Stromal cell of bone marrow (primary cell): ENCODE results near the gene ZCCHC14.
"Not testable (repeated sequence)": the region's sequence is repeated elsewhere in the genome, so short reads cannot be mapped to it uniquely, and the experiment has no call there.

Experiments used
- DNase-seq: peaks from one replicate; pipeline ENCODE4 v3.0.0-alpha.2; 2012; ENCODE audit warnings: low read depth

The ZCCHC14 gene

DNA sequence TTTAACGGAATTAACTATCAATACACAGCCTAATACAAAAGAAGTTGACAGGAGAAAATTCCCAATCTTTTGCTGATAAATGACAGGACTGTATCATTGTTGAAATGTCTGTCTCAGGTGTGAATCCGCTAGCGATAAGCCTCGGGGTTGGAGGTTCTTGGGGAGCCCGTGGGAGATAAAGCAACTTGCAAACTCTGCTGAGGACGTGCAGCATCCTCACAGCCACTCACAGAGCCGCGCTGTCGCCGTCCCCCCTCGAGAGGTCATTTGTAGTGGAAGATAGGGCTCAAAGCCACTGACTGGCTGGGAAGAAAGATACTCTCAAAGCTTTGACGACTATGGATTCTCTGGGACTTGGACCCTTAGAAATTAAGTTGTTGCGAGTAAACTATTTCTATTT is 83.7 kb downstream of the ZCCHC14 start:
- no peak for DNase-seq

DNA sequence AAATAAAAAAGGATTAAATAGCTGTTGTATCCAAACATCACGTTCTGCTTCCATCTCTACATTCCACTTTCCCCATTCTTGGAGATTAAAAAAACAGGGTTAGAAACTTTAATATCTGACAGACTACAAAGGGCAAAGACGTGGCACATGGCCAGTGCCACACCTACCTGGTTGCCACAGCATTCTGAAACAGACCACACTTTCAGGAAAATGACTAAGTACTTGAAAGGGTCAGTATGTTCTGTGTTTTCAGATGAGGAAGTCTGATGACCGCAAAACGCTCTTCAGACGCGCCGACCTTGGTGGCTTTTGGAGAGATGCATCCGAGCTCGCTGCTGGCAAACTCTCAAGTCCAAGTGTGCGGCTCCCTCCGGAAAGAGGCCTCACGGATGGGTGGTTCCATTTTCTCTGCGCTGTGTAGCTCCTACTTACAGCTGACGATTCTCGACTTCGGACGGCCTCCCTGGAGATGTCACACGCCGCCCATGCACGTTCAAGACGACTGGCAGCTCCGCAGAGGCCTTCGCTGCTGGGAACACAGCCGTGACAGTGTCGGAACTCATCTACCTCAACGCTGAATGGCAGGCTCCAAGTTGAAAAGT is 85.2 kb downstream of the ZCCHC14 start:
- DNase-seq = peak; percentile 25

GRCh38 chr16:87406495-87407088 is 86.2 kb downstream of the ZCCHC14 start:
- no peak for DNase-seq

DNA sequence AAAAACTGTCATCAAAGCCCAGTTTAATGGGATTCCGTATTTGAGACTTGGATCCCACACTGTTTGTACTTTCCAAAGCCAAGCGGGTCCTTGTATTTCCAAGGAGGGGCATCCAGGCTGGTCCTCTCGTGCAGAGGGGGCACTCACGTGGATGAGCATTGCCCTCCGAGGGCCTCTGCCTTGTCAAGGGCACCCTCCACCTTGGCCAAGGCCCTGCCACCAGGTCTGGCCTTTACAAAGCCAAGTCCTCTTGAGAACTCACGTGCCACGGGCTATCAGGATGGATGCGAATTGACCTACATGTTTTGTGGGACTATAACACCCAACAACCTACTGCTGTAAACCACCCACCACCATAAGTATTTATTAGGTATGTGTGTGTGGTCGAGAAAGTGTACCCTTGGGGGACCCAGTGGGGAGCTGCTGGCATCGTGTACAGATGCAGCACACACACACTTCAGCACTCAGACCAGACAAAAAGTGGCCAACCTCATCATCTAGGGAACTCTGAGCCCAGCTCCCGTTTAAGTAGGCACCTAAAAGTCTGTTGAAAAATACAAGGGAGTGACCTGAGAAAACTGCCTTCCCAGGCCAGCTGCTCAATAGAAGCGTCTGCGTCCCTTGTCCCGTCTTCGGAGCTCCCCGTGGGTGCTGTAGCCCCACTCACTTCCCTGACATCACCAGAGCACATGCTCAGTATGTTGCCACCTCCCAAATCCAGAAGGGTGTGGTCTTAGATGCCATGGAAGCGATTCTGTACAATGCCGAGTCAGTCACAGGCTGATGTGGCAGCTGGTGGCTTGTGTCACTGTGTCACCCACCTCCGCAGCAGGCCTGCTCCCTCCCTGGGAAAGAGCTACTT is 87.8 kb downstream of the ZCCHC14 start:
- DNase-seq = no peak

DNA sequence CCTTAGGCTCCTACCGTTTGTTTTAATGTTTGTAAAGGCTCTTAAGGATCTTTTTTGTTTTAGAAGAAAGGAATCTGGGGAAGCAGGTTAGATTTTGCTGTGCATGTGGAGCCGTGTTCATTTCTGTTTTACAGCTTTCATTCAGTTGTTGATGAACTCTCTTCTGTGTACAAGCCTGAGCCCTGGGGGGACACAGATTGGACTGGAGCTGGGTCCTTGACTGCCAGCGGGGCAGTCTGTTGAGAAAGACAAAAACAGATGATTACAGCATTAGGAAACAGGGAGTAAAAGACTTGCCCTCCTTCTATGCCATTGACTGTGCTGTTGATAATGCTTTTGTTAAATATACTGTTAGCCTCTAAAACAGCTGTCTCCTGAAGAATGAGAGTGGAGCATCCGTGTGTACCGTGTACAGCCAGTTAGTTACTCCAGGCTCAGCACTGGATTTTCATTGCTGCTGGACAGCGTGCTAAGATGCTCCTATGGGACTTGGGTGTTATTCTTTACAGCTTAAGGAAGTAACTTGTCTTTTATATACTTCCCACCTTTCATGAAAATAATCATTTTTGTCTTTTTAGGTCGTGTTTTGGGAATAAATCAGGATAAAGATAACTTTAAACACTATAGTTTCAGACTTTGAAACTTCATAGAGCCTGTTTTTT is 97.5 kb downstream of the ZCCHC14 start:
- no peak for DNase-seq

DNA sequence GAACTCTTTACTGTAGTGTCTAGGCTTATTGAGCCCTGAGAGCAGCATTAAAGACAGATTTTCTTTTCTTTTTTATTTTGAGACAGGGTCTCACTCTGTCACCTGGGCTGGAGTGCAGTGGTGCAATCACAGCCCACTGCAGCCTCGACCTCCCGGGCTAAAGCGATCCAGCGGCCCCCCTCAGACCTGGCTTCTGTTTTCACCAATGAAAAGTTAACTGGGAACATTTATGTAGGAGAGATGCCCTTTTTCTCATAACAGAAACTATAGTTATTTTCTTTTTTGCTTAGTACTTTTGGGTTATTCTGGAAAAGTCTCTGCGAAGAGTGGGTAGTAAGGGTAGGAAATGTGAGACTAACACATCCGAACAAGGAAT is 99.2 kb downstream of the ZCCHC14 start:
- DNase-seq = no peak

- no peak for DNase-seq
Observed at GRCh38 chr16:87392821-87393679, 99.8 kb downstream of the ZCCHC14 start.

- peak; percentile 90 for DNase-seq
Observed at GRCh38 chr16:87391950-87392820, 100.6 kb downstream of the ZCCHC14 start, which contains the start of gene MAP1LC3B. TSS of gene MAP1LC3B (plus strand) at chr16:87392336. CDS start at chr16:87392428, 92 bp downstream.

- DNase-seq = no peak
Observed at GRCh38 chr16:87391324-87391949, 101.4 kb downstream of the ZCCHC14 start.

GRCh38 chr16:87390641-87391323 is 102.0 kb downstream of the ZCCHC14 start:
- DNase-seq = no peak

- not testable (repeated sequence) for DNase-seq
Observed at GRCh38 chr16:87389914-87390313, 102.9 kb downstream of the ZCCHC14 start.

DNA sequence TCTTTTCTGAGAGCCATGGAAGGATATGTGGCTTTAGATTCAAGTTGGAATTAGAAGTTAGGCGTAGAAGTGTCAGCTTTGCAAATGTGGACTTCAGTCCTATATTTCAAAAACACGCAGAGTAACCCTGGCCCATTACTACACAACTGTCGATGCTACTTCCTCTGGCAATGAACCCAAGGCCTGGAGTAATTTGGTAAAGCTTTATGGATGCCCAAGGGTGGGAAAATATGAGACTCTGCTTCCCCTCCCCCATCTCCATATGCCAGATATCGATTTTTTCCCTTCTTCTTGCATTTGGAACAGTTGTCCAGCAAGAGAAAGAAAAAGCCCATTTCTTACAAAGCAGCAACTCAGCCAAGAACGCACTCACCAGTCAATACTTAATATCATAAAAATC is 103.6 kb downstream of the ZCCHC14 start:
- DNase-seq = no peak

DNA sequence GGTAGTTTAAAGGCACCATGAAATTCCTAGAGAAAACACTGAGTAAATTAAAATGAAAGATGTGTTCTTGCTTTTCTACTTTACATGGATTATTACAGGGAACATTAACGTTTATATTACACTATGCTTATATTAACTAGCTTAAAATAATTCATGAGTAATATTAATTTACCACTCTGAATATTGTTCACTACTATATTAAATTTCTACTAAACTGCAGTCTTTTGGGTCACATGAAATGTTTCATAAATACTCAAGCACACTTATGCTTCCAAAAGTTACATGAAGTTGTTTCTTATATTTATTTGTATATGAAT is 104.0 kb downstream of the ZCCHC14 start:
- no peak for DNase-seq

GRCh38 chr16:87387942-87388817 is 104.6 kb downstream of the ZCCHC14 start:
- DNase-seq = peak; percentile 99

GRCh38 chr16:87384875-87385167 is 108.0 kb downstream of the ZCCHC14 start:
- not testable (repeated sequence) for DNase-seq

DNA sequence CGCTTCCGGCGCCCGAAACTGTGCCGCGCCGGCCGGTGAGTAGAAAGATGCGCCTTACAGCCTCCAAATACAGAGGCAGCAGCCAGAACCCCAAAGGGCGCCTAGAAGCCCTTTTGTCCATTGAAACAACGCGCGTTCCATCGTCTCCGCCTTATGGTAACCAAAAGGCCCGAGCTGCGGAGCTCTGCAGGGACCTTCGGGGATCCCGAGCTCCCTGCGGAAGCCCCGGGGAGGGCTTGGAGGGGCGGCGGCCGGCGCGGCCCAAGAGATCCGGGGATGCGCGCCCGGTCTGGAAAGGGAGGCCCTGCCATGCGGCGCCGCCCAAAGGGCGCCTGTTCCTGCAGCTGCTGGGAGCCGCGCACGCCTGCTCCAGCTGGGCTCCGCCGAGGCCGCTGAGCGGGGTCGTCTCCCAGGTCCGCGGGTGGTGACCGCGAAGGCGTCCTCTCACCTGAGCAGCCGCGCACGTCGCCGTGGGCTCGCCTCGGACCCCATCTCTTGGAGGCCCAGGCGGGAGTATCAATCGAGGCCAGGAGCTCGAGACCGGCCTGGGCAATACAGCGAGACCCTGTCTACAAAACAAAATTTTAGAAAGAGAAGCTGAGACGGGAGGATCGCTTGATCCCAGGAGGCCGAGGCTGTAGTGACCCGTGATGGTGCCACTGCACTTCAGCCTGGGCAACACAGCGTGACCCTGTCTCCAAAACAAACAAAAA is 108.5 kb downstream of the ZCCHC14 start:
- no peak for DNase-seq

DNA sequence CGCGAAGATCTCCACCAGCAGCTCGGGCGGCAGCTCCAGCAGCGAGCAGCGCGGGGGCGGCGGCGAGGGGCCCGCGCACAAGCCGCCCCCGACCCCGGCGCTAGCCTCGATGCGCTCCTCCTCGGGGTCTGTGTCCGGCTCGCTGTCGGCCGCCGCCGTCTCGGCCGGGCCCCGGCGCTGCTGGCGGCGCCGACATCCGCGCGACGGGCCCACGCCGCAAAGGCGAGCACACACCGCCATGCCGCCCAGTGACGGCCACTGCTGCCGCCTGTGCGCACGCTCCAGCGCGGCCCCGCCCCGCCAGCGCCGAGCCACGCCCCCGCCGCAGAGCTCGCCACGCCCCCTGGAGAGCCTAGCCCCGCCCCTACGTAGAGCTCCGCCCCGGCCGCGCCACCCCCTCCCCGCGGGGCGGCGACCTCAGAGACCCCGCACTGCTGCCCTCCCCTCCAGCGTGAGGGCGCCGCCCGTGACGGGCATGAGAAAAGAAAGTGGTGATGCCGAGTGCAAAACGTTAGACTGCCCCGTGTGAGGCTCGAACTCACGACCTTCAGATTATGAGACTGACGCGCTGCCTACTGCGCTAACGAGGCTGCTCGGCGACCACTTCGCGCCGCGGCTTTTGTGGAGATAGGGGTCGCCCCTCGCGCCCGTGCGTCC is 109.2 kb downstream of the ZCCHC14 start, which contains the start of gene FBXO31:
Gene FBXO31, minus strand, starts transcription at position 272 of the 657 bp plus-strand sequence. Its CDS starts 32 bp downstream, at position 240.
- DNase-seq = peak; percentile 68
